ENCODE results near the gene CNN3.
A peak's percentile ranks its signal among the peaks of the same experiment; 100 is the strongest.
"Not testable (repeated sequence)": the region's sequence is repeated elsewhere in the genome, so short reads cannot be mapped to it uniquely, and the experiment has no call there.

Gene CNN3

DNA sequence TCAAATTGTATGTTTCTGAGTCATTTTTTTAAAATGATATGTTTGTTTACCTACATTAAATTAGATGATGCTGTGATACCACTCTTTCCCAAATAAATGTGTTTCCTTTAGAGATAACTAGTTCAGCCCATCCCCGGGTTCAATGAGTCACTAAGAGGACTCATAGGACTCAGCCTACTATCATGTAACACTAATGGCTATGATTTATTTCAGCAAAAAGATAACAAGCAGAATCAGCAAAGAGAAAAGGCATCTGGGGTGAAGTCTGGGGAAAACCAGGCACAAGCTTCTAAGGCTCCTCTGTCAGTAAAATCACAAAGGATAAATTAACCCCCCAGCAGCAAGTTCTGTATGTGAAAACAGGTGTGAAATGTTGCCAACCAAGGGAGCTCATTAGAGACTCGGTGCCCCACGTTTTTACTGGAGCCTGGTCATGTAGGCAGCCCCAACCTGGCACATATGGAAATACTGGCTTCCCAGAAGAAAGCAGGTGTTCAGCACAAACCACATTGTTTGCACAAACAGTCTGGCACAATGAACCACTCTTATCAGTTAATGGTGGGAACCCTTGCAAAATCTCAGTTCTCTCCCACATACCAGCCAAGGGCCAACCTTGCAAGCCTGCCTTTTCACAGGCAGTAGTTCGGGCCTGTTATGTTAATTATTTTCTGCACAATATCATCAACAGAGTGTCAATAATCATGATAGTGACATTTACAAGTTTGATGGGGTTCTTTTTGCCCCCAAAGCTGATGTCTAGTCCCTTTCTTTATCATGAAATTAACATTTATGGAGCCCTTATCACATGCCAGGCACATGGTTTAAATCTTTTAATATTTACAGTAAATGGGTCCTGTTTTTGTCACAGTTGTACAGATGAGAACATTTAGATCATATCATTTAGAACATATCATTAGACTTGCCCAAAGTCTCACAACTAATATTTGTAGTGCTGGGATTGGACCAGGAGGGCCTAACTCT is 23.1 kb upstream of the CNN3 start:
- DNase-seq: no peak

DNA sequence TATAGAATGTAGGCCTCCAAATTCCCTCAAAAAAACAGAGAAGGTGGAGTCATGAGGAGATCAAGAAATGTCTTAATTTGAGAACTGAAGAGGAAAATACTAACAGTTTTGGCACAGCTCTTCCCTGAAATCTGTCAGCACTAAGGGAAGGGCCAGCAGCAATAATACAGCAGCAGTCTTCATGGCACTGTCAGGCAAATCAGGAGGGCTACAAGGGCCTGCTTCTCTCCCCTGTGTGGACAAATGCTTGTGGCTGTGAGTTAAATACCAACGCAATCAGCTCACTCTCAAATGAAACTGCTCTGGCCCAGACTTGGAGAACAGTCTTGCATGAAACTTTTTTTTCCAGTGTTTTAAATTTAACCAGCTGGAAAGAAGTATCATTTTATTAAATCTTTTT is 20.5 kb upstream of the CNN3 start:
- DNase-seq: peak; percentile 47 to 60

DNA sequence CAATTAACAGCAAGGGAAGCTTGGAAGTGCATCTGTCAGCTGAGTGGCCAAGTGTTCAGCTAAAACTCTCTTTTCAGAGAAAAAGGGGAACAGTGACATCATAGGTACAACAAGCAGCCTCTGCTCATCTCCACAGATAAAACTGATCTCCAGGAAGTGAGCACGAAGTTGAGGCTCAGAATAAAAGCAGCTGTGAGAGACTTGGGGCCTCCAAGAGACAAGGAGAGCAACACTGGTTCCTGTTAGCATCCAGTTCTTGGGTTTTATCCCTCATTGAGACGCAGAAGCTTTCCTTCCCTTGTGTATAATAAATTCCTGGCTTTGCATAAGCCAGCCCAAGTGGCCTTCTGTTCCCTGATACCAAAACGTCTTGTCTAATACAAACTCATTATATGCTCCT is 20.0 kb upstream of the CNN3 start:
- no peak for DNase-seq

DNA sequence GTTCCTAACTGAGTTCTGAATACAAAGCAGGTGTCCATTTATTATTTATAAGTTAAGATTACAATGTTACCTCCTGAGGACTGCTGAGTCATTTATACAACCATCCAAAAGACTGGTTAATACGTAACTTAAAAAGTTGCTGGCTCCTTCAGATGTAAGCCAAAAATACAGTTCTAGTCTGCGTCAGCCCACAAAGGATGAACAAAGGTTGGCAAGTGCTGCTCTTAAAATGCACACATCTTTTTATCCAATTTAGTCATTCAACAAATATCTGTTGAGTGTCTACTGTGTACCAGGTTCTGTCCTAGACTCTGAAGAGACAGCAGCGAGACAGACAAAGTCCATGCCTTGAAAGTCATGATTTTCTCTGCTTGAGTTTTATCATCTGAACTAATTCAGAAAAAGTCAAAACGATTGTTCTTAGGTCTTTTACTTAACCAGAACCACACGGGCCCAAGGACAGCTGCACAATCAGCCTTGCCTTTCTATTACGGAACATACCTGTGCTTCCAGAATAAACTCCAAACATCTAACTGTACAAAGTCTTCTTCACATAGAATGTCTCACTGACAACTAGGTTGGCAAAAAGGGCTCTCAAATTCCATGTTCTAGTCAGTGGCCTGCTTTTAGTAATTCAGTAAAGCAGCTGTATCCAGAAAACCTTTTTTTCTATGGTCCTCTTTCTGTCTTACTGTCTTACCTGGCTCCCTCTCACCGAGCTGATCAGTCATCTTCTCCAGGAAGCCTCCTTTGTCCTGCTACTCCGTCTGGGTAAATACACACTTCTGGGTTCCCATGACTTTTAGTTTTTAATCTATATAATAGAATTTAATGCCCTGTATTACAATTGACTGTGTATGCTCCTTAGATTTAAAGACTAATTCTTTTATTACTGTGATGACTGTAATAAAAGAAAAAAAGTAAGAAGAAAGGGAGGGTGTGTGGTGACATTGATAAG is 15.5 kb upstream of the CNN3 start:
- no peak for DNase-seq

DNA sequence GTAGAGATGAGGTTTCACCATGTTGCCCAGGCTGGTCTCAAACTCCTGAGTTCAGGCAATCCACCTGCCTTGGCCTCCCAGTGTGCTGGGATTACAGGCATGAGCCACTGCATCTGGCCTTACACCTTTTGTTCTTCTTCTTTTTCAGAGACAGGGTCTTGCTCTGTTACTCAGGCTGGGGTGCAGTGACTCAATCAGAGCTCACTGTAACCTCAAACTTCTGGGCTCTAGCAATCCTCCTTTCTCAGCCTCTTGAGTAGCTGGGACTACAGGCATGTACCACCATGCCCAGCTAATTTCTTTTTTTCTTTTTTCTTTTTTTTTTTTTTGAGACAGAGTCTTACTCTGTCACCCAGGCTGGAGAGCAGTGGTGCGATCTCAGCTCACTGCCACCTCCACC is 14.6 kb upstream of the CNN3 start:
- DNase-seq: not testable (repeated sequence)

DNA sequence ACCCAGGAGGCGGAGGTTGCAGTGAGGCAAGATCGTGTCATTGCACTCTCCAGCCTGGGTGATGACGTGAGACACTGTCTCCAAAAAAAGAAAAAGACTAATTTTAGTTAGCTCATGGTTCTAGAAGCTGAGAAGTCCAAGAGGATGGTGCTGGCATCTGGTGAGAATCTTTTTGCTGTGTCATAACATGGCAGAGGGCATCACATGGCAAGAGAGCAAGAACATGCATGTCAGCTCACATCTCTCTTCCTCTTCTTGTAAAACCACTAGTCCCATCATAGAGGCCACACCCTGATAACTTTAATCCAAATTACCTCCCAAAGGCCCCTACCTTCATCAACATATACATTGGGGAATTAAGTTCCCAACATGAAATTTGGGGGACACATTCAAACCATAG is 13.8 kb upstream of the CNN3 start:
- no peak for DNase-seq

DNA sequence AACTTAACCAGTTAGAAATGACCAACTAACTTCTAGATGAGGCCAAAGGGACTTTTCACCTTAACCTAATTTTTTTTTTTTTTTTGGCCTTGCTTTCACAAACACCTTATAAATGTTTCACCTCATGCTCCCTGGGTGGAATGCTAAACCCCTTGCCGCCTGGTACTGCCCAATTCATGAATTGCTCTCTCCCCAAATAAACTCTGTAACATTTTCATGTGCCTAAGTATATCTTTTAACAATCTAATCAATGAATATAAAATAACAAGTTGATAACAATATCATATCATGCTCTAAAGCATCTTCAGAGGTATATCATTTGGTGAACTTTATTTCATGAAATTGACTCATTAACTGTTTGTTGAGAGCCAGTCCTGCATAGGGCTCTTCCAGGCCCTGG is 10.9 kb upstream of the CNN3 start:
- no peak for DNase-seq

DNA sequence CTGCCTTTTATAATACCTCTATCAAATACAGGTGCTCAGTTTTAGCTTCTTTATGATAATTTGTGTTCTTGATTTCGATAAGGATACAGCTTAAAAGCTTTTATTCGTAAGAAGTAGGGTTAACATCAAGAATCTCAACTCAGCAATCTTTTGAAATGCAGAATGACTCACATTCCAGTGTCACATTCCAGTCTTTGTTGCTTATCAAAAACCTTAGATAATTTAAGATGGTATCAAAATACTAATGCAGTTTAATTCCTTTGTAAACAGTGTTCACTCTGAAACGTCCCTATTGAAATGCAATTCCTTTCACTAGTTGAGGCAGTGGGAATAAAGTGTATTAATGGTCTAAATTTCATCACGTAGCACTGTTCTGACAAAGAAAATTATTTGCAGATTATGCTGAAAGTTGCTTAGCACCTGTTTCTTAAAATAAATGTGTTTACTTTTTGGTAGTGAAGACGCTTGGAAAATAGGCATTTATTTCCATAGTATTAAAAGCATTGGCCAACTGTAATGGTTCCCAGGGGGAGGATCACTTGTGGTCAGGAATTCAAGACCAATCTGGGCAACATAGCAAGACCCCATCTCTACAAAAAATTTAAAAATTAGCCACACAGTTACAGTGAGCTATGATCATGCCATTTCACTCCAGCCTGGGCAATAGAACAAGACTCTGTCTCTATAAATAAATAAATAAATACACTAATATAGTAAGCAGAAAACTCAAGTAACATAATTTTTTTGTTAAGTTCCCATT is 10.1 kb upstream of the CNN3 start:
- no peak for DNase-seq

DNA sequence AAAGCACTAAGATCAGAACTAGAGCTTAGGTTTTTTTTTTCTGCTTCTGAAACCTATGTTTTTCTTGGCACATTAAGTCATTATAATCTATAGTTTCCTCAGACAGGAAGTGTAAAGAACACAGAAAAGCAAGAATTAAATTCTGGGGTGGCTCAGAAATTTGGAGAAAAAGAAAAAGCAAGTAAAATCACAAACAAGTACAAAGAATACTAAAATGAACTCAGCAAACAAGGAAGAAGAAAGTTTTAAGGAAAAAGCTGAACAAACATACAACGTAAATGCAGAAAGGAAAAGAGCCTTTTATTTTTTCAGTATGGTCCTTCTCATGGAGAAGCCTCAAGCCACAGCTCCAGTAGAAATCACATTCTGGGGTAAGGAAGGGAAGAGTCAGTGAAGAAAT is 8.6 kb upstream of the CNN3 start:
- no peak for DNase-seq

DNA sequence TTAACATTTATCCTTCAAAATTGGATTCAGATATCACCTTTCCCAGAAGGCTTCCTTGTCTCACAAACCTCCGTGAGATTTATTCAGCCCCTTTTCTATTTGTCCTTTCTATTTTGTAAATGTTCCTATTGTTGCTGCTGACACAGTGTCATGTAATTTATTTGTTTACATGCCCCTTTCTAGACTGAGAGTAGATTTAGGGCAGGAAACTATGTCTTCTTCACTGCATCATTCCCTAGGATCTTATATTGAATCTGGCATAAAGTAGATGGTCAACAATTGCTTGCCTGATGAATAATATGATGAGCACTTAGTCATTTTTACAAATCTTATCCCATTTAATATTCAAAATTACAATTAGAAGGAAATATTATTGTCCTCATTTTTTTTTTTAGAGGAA is 8.1 kb upstream of the CNN3 start:
- no peak for DNase-seq

DNA sequence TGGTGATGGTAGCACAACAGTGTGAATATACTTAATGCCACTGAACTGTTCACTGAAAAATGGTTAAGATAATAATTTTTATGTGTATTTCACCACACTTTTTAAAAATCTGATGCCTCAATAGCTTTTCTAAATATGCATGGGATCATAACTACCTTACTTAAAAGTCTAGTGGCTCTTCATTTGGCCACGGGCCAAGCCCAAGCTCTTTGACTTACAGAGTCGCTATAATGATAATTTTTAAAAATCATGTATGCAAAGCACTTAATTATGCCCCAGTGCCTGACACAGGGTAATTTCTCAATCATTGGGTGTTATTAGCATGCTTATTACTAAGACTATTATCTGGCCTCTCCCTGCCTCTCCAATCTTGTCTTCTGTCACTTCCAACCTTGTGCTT is 7.6 kb upstream of the CNN3 start:
- DNase-seq: no peak

DNA sequence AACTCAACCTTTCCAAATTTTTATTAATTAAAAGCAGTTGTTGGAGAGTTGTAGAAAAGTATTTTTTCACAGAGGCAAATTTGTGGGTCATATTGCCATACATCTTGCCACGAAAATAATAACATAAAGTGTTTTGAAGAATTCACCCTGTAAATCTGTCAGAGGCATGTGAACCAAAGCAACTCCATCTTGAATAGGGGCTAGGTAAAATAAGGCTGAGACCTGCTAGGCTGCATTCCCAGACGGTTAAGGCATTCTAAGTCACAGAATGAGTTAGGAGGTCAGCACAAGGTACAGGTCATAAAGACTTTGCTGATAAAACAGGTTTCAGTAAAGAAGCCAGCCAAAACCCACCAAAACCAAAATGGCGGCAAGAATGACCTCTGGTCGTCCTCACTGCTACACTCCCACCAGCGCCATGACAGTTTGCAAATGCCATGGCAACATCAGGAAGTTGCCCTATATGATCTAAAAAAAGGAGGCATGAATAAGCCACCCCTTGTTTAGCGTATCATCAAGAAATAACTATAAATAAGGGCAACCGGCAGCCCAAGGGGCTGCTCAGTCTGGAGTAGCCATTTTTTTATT is 4.4 kb upstream of the CNN3 start:
- no peak for DNase-seq

DNA sequence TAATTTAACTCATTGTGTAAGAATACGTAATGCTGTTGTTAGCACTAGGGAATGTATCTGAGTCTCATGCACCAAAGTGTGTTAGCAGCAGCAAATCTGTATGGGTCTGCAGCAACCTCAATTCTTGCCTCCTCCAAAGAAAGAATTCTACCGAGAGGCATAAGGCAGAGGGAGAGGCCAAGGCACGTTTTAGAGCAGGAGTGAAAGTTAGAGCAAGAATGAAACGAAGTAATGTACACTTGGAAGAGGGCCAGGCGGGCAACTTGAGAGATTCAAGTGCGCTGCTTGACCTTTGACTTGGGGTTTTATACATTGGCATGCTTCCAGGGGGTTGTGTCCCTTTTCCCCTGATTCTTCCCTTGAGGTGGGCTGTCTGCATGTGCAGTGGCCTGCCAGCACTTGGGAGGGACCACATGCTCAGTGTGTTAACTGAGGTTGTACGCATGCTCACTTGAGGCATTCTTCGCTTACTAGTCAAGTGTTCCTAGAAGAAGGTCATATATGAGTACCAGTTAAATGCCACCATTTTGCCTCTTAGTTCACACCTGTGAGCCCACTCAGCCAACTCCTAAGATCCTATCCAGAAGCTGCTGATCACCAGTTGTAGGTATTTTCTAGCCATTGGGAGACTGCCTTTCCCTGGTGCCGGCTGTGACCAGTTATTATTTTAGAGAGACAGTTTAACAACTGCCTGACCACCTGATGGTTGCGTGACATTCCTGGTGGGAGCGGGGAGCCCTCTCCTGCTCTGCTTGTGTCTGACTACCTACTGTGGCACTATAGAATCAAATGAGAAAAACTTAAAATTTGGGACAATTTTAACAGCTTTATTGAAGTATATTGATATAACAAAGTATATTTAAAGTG is 2.7 kb upstream of the CNN3 start:
- no peak for DNase-seq

DNA sequence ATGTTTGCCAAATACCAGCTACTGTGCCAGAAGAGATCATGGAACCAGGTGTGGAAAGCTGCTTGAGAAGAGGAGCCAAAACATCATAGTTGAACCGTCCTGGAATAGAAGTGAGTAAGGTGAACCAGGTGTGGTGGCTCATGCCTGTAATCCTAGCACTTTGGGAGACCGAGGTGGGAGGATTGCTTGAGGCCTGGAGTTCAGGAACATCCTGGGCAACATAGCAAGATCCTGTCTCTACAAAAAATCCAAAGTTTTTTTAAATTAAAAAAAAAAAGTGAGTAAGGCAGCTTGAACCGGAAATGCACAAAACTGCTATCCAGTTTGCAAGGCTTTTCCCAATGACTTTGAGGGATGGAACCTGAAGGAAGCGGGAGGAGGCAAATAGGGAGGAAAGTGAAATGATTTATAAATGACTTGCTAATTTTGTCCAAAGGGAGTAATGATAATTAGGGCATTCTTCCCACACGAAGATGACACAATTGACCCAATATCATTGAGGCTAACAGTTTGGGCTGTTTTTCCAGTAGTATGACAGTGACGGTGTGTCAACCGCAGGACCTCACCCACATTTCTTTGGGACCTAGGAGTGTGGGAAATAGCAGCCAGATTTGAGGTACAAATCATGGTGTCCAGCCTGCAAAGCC is 1.5 kb upstream of the CNN3 start:
- DNase-seq: no peak

DNA sequence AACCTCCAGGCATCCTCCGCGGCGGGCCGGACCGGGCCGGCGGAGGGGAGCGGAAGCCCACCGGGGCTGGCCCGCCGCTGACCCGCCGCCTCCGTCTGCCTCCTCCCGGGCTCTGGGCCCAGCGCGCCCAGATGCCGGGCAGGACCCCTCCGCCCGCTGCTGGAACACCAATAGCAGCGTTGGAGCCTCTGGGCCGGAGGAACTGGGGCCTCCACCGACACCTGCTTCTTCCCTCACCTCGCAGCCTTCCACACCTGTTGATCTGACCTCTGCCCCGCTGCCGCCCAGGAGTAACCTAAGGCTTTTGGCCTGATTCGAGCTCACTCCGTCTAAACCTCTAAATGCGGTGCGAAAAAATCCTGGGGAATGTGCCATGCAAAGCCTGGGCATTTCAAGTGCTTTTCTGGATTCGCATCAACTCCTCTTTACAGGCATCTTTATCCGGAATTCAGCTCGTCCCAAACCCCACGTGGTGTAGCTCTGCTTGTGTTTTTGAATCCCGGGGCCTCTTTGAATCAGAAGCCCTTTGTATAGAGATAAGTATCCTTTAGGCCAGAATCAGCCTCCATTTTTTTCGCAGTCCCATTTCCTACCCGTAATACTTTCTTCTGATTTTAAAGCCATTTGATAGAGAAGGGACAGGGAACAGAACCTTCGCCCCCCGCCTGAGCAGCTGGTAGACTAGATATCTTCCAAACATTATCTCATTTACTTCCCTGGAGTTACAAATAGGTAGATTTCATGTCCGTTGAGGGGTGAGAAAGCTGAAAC is 680 bp upstream of the CNN3 start:
- peak; percentile 59 to 69 for DNase-seq

DNA sequence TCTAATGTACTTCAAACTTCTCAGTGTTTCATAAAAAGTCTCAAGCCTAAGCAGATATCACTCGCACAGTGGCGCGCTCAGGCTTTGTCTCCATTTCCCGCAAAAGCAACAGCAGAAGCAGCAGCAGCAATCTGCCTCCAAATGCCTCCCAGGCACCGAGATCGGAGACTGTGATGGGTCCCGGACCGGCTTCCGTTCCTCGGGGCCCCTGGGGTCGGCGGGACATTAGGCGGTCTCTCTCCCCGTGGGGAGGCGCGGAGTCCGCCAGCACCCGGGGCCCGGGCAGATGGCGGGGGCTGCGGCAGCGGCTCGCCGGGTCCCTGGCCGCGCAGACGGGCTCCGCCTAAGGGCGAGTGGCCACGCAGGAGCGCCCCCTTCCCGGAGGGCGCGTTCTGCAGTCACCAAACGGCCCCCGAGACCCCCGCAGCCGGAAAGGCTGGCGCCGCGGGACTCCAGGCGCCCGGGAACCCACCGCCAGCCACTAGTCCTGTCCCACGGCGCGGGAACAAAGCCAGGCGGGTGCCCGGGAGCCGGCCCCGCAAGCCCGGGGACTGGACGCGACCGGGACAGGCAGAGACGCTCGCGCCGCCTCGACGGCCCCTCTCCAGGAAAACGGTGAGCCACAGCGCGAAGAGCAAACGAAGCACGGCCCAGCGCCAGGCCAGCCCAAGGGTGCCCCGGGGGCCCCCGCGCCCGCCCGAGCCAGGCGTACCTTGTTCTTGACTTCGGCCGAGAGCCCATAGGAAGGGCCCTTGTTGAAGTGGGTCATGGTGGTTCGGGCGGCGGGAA is 590 bp downstream of the CNN3 start:
- DNase-seq: peak; percentile 44 to 70

DNA sequence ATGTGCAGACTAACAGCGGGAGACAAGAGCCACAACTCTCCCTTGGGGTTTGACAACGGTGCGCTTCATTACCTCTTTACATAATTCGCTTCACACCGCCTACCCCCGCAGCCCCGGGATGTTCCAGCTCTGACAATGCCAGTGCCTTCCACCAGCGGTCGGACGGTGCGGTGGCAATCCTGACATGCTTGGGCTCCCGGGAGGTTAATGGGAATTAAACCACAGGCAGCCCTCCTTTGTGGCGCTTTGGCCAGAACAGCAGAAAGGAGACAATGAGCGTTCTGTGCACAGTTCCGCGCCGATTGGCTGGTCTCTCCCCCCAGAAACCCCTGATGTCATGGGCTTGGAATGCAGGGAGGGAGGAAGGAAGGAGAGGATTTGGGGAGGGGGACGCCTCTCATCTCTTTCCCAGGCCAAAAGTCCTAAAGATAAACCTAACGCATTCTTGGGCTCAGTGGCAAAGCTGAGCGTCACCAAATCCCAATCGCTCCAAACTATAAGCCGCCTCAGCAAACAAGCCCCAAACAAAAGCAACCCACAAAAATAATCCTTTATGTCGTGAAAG is 1.3 kb downstream of the CNN3 start:
- DNase-seq: peak; percentile 81 to 89

DNA sequence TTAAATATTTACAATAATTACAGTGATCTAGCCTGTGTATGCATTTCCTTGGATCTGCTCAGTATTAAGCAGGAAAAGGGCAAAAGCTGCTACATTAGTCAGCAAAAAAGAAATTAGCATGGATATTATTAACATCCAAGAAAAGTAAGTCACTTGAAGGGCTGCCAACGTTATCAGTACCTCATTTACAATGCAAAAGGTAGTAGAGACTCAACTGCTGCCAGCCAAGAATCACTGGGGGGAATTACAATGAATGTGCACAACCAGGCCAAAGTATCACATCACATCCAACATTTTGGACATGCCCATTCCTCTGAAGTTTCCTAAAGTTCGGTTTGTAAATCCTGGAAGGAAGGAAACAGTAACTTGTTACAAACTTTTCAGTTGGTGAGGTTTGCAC is 1.9 kb downstream of the CNN3 start:
- DNase-seq: peak in 1 of 2 experiments; percentile 20

DNA sequence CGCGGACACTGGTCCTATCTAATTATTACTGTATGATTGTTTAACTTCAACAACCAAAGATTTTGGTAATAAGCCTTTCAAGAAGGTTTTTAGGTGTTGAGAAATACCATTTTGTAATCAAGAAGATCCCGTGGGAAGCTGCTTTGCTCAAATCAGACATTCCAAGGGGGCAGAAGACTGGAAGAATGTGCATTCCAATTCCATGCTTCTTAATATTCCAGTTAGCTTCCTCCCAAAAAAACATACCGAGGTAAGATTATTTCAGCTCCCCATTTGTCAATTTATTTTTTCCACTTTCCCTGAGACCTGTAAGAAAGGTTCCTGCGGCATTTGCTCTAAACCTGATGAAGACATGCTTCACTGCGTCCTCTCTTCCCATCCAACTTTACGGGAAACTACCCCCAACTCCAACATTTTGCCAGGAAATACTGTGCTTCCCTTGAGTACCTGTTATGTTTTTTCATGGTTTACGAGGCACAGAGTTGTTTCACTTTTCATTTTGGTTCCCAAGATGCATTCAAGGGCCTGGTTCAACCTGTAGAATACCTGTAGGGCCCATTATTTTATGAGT is 4.1 kb downstream of the CNN3 start:
- DNase-seq: no peak
